Lung (tissue), 12 donors: ENCODE data around the gene CNTNAP5. TPM values are rescaled to one million over a fixed set of nuclear protein-coding genes. Genes with fewer than 3 reads are reported as not detected.
"Not testable (repeated sequence)": the region's sequence is repeated elsewhere in the genome, so short reads cannot be mapped to it uniquely, and the experiment has no call there.

ENCODE experiments used
- ATAC-seq: fragments of 200-7000 bp; cut with Tn5 transposase; one replicate; pipeline ENCODE4 v1.9.1; 2020; ENCODE audit warnings: moderate number of reproducible peaks; ENCODE audit not compliant: insufficient read depth, low FRiP score
- DNase-seq, 3 donors: peaks; one replicate each; pipeline ENCODE4 v3.0.0-alpha.2; 2013 to 2017
- H3K27ac ChIP-seq, 2 donors: one replicate each; pipeline ENCODE4 v1.5.1; 2013; ENCODE audit warnings: mild to moderate bottlenecking in 2 of 2, moderate library complexity in 2 of 2, control low read depth in 1 of 2, inconsistent platforms in 1 of 2, low read depth in 1 of 2, low read length in 1 of 2
- H3K27me3 ChIP-seq, 3 donors: one replicate each; pipeline ENCODE4 v1.5.1; 2013; ENCODE audit warnings: low read length in 2 of 3; ENCODE audit not compliant: control insufficient read depth in 3 of 3, insufficient read depth in 3 of 3
- H3K36me3 ChIP-seq, 4 donors: one replicate each; pipeline ENCODE4 v1.5.1; 2013; ENCODE audit warnings: low read length in 4 of 4, mild to moderate bottlenecking in 1 of 4, moderate library complexity in 1 of 4; ENCODE audit not compliant: control insufficient read depth in 4 of 4, insufficient read depth in 4 of 4
- H3K4me1 ChIP-seq, 5 donors: one replicate each; pipeline ENCODE4 v1.5.1; 2013; ENCODE audit warnings: low read length in 5 of 5, mild to moderate bottlenecking in 2 of 5, moderate library complexity in 1 of 5; ENCODE audit not compliant: control insufficient read depth in 5 of 5, insufficient read depth in 5 of 5
- H3K4me3 ChIP-seq: one replicate; pipeline ENCODE4 v1.5.1; 2013; ENCODE audit warnings: mild to moderate bottlenecking, control low read depth, moderate library complexity
- H3K9ac ChIP-seq, 2 donors: one replicate each; pipeline ENCODE4 v1.5.1; 2013; ENCODE audit warnings: low read length in 2 of 2, control low read depth in 1 of 2; ENCODE audit not compliant: insufficient read depth in 1 of 2
- H3K9me3 ChIP-seq, 4 donors: one replicate each; pipeline ENCODE4 v1.5.1; 2013; ENCODE audit warnings: low read length in 3 of 4, mild to moderate bottlenecking in 1 of 4, moderate library complexity in 1 of 4; ENCODE audit not compliant: control insufficient read depth in 4 of 4, insufficient read depth in 3 of 4
- CTCF ChIP-seq: IDR thresholded peaks from 2 replicates; pipeline ENCODE4 v1.5.1; 2012; ENCODE audit warnings: mild to moderate bottlenecking; ENCODE audit errors: control extremely low read depth, extremely low read depth
- WGBS, 2 donors: extraction: QIAGEN DNeasy Blood & Tissue Kit; methylation state at CpG; one replicate each; pipeline ENCODE4 v1.1.7; 2013; 5-methylcytosine and 5-hydroxymethylcytosine counted together
- polyA plus RNA-seq, 2 donors: library from polyadenylated mRNA; stranded (reverse); fragments of 200-250 nt; gene quantifications; one replicate each; pipeline ENCODE4 v1.2.1, GENCODE V29; 2013
- total RNA-seq, 2 donors: library from RNA; depleted of rRNA in 1 of 2; stranded (reverse); fragments of >200 nt in 1 of 2; gene quantifications; one replicate each; pipeline ENCODE4 v1.2.1, GENCODE V29; 2014 to 2021
- donor health status: control.
- donor health status: control.
- donor health status: Bipolar disorder and iron deficiency.
- donor health status: healthy.
- donor health status: DM: yes; HTN: yes; CAD: no.

The CNTNAP5 gene
- total and polyA plus RNA-seq, 4 donors = 0.03 to 0.06 TPM; not detected in 2

- ATAC-seq (no peak), DNase-seq (peak in 1 of 3 donors; percentile 24)
- 63 to 73% methylated on average over 3 of the region's 3 CpGs for WGBS, 2 donors
- Histone ChIP-seq H3K27me3 (no peaks in the 10 kb centered on the region), H3K9me3 (no peaks in the 10 kb centered on the region), H3K27ac (no peak overlapping the region), H3K9ac (no peak overlapping the region), H3K36me3 (no peaks in the 10 kb centered on the region), H3K4me3 (no peak overlapping the region), H3K4me1 (peaks cover 0 to 5% (median 0%) of the 10 kb centered on the region in 5 donors)
- TF ChIP-seq CTCF = no peak
These were observed 377.2 kb downstream of the CNTNAP5 start for GRCh38 chr2:124402274-124402673.

GRCh38 chr2:124407836-124408534, 382.9 kb downstream of the CNTNAP5 start:
- H3K4me1 ChIP-seq, H3K4me3 ChIP-seq, H3K27ac ChIP-seq, H3K36me3 ChIP-seq, H3K27me3 ChIP-seq, DNase-seq, H3K9me3 ChIP-seq, ATAC-seq, H3K9ac ChIP-seq: not testable (repeated sequence)
- WGBS, 2 donors = 82 to 89% methylated on average over 21 to 34 of the region's 35 CpGs

- Histone ChIP-seq H3K9ac (no peak overlapping the region), H3K36me3 (no peaks in the 10 kb centered on the region), H3K27ac (no peak overlapping the region), H3K9me3 (peaks cover 0 to 2% (median 1%) of the 10 kb centered on the region in 4 donors), H3K4me3 (no peak overlapping the region), H3K4me1 (no peaks in the 10 kb centered on the region), H3K27me3 (no peaks in the 10 kb centered on the region)
- ATAC-seq (no peak), DNase-seq (no peak)
- no peak for TF ChIP-seq CTCF
- WGBS, 2 donors = 83 to 89% methylated on average over 1 of the region's 1 CpG
These were observed 399.0 kb downstream of the CNTNAP5 start for GRCh38 chr2:124424074-124424473.

- DNase-seq (no peak), ATAC-seq (no peak)
- Histone ChIP-seq H3K27me3 (no peaks in the 10 kb centered on the region), H3K4me3 (no peak overlapping the region), H3K4me1 (no peaks in the 10 kb centered on the region), H3K9me3 (peaks cover 0 to 5% (median 1%) of the 10 kb centered on the region in 4 donors), H3K9ac (no peak overlapping the region), H3K27ac (no peak overlapping the region), H3K36me3 (no peaks in the 10 kb centered on the region)
- WGBS, 2 donors = 81 to 91% methylated on average over 2 of the region's 2 CpGs
- TF ChIP-seq CTCF = no peak
These were observed 401.0 kb downstream of the CNTNAP5 start for GRCh38 chr2:124426122-124426521.
